Measurements from ENCODE around the gene ZNF672.

Gene ZNF672

DNA sequence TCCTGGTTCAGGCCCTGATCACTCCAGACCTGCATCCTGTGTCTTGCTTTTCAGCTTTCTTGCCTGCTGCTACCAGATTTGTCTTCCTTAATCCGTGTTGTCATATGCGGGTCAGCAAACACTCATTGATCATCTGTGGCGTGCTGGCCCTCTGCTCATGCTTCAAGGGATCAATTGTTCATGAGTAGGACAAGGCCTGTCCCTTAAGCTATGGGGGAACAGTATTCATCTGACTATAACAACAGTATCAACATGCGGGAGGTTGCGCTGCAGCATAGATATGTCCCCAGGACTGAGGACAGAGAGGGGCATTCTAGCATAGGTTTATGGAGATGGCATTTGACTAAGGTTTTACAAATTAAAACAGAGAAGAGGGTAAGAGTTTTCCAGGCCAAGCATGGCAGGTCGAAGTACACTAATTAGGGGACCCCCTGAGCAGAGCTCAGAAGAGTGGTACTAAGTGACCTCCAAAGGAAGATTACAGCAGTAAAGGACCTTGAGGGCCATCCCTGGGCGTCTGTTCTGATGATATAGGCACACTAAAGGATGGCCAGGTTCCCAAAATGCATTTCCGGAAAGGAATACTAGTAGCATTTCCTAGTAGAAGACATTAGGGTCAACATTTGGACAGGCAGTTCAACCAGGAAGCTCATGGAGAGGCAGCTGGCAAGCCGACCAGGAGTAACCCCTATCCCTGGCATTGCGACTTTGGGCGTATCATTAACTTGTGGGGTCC lies 811 bp upstream of the ZNF672 start:
- DNase-seq, result no peak

DNA sequence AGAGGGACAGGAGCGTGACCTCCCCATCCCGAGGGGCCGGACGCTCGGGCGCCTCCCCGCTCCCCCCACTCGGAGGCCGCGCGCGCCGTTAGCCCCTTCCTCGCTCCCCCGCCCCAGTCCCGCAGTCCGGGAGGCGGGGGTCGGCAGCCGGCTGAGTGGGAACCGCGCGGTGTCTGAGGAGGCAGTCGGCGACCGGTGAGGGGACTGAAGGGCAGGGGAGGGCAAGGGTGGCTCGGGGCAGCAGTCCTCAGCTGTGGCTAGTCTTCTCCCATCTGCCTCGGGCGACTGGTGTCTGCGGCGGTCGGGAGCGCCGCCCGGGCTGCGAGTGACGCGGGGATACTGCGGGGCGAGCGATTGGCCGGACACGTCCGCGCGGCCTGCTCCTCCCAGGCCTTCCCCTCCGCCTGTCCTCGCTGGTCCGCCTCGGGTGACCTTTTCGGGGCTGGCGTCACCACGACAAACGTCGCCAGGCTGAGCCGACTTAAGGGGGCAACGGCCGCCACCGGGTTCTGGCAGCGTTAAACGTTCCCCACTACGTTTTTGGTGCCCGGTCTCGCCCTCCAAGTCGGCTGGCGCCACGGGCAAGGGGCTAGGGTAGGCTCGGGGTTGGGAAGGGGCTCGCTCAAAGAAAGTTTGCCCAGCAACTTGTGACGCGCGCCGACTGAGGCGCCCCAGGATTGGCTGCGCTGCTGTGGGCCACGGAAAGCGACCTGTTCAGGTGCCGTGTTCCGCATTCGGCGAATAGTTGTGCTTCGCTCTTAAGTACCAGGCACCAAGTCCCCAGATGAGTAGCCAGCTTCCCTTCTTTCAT lies 538 bp downstream of the ZNF672 start:
- peak; percentile 87 for DNase-seq

DNA sequence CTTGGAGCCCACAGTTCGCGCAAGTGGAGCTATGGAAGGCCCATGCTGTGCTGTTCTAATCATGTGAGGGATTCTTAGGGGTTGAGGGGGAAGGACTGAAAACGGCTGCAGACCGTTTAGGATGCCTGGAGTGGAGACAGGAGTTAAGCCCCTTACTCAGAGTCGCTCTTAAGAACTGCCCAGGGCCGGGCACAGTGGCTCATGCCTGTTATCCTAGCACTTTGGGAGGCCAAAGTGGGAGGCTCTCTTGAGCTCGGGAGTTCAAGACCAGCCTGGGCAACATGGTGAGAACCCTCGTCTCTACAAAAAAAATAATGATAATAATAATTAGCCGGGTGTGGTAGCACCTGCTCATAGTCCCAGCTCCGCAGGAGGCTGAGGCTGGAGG lies 1.1 kb downstream of the ZNF672 start:
- no peak for DNase-seq

DNA sequence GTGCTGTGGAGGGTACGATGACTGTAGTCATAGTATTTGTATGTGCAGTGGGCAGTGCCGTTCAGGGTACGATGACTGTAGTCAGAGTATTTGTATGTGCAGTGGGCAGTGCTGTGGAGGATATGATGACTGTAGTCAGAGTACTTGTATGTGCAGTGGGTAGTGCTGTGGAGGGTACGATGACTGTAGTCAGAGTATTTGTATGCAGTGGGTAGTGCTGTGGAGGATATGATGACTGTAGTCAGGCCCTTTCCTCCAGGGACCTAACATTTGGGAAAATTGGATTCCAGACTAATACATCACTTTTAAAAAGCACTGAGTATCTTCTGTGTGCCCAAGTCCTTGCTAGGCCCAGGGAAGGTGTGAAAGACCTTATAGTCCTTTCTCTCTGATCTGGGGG lies 2.9 kb downstream of the ZNF672 start:
- DNase-seq, result no peak

DNA sequence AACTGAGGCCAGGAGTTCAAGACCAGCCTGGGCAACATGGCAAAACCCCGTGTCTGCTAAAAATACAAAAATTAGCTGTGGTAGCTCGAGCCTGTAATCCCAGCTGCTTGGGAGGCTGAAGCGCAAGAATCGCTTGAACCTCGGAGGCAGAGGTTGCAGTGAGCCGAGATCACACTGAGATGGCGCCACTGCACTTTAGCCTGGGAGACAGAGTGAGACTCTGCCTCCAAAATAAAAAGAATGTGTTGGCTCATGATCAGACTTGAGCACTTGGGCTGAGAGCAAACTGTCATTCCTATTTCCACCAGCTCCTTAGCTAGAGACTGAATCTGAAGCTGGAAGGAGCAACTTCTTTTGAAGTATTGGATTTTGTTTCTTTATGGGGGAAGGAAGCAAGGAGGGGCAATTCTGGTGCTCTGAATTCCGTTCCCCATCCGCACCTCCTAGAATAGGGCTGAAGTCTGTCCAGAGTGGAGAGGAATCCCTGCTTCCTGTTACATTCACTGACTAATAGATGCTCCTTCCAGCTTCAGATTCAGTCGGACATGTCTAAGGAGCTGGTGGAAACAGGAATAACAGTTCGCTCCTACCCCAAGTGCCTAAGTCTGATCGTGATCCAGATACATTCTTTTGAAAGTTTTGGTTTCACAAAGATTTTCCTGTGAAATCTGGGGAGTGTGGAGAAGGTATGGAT lies 3.8 kb downstream of the ZNF672 start:
- DNase-seq, result peak; percentile 60

DNA sequence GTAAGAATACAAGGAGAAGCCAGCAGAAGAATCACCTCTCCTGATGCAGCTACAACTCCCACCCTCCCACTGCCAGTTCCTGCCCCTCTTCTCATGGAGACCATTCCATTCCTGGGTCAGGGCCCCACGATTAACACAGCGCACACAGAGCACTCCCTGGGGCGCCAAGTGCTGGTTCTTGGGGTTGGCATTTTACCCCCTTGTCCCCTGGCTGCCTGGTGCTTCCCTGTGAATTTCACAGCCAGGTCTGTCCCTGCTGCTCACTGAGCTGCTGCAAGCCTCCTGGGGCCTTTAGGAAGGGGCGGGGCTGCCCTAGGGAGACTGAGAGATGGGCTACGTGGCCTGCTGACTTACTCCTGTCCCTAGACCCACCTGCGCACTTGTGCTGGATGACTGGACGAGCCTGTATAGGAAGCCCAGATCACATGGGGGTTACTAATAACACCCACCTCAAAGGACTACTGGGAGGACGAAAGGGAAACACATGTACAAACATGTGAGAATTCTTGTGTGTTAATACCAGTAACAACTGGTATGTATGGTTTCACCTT lies 4.8 kb downstream of the ZNF672 start:
- no peak for DNase-seq

DNA sequence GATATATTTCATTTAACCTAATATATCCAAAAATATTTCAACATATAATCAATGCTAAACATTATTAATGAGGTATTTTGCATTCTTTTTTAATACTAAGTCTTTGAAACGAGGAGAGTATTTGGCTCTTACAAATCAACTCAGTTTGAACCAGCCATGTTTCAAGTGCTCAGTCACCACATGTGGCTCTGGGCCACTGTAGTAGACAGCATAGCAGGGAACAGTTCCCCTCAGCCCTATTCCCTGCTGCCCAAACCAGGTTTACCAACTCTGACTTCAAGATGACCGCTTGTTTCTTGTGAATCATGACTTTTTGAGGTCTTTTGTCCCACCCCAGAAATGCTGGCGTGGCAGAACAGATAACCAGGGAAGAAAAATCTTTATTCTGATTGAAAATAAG lies 5.7 kb downstream of the ZNF672 start:
- DNase-seq, result no peak

DNA sequence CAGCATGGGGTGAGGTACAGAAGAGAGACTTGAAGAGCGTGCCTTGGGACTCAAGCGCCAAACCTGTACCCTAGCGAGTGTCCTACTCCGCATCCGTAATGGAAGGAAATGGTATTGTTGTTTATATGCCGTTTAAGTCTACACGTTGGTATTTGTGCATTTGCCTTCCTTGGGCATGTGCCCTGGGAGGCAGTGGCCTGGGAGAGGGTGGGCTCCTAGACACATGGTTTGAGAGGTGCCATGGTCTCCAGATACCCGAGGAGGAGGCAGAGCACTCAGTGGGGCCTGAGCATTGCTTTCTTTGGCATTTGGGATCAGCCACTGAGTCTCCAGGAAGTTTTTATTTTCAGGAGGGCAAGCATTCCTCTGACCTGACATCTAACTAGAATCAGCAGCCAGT lies 6.5 kb downstream of the ZNF672 start:
- no peak for DNase-seq

DNA sequence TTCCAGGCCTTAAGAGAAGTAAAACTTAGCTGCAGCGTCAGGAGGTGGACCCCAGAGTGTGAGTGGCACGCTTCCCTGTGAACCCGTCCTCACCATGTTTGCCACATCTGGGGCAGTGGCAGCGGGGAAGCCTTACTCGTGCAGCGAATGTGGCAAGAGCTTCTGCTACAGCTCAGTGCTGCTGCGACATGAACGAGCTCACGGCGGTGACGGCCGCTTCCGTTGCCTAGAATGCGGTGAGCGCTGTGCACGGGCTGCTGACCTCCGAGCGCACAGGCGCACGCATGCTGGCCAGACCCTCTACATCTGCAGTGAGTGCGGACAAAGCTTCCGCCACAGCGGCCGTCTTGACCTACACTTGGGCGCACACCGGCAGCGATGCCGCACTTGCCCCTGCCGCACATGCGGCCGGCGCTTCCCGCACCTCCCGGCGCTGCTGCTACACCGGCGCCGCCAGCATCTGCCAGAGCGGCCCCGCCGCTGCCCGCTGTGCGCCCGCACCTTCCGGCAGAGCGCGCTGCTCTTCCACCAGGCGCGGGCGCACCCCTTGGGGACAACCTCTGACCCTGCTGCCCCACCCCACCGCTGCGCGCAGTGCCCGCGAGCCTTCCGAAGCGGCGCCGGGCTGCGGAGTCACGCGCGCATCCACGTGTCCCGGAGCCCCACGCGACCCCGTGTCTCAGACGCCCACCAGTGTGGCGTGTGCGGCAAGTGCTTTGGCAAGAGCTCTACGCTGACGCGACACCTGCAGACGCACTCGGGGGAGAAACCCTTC lies 9.3 kb downstream of the ZNF672 start:
- DNase-seq, result no peak

DNA sequence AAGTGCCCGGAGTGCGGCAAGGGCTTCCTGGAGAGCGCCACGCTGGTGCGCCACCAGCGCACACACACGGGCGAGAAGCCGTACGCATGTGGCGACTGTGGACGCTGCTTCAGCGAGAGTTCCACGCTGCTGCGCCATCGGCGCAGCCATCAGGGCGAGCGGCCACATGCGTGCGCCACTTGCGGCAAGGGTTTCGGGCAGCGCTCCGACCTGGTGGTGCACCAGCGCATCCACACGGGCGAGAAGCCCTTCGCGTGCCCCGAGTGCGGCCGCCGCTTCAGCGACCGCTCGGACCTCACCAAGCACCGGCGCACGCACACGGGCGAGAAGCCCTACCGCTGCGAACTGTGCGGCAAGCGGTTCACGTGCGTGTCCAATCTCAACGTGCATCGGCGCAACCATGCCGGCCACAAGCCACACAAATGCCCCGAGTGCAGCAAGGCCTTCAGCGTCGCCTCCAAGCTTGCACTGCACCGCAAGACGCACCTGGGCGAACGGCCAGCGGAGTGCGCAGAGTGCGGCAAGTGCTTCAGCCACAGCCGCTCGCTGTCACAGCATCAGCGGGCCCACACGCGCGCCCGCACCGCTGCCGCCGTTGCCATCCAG lies 10.0 kb downstream of the ZNF672 start:
- no peak for DNase-seq

DNA sequence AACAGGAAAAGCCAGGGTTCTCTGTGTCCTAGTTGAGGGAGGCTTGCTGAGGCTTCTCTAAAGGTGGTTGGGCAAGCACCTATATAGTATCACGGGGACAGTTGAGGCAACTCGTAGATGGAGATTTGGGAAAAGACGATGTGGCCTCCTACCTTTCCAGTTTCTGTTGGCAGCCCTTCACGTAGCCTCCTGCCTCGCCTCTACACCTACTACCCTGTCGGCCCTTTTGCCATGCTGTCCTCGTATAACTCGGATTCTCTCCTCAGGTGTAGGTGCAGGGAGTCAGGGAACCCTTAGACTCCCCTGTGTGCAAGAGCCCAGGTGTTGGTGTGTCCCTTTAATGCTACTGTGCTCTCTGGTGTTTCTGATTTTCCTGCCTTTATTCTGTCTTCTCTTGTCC lies 10.6 kb downstream of the ZNF672 start:
- DNase-seq, result no peak

DNA sequence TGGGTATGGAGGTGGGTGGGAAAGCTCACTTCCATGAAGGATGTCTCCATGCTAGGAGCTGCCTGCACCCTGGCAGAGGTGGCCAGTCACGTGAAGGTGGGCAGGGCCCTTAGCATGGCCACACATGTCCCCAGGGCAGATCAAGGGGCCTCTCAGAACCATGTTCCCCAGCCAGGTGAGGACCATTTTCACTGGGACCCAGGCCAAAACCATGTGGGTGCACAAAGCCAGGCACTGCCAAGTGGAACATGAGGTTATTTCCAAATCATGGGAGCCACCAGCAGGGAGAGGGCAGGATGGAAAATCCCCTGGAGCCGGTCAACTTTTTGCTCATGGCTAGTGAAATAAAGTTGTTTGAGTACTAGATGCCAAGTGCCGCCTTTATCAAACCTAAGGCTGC lies 11.1 kb downstream of the ZNF672 start:
- no peak for DNase-seq

DNA sequence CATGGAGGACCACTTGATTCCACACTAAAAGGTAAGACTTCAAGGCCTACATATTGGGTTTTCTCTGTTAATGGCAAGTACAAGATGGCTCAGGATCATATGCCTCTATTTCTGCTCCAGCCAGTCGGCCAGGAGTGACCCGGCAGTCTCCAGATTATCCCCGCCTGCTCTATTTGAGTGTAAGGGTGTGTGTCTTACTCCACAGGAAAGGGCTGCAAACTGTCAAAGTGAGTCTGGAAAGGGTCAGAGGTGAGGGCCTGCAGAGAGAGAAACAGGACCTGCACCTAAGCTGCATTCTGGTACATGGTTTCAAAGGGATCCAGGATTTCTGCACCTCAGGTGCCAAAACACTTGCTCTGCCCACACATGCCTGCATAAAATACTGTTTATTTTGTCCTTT lies 11.6 kb downstream of the ZNF672 start:
- DNase-seq, result no peak

DNA sequence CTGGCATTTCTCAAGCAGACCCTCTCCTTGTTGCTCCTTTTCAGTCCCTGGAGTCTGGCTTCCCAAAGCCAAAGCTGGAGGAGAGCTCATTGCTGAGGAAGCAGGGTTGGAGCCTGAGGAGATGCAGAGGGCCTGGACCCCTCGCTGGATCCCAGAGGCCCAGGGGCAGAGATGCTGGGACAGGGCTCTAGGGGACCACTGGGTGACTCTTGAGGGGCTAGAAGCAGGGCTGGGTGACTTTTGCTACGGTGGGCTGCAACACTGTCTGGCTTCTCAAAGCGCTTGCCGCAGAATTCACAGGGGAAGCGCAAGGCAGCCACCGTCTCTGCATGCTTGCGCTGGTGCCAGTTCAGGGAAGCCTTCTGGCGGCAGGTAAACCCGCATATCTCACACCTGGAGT lies 12.1 kb downstream of the ZNF672 start:
- DNase-seq, result no peak

DNA sequence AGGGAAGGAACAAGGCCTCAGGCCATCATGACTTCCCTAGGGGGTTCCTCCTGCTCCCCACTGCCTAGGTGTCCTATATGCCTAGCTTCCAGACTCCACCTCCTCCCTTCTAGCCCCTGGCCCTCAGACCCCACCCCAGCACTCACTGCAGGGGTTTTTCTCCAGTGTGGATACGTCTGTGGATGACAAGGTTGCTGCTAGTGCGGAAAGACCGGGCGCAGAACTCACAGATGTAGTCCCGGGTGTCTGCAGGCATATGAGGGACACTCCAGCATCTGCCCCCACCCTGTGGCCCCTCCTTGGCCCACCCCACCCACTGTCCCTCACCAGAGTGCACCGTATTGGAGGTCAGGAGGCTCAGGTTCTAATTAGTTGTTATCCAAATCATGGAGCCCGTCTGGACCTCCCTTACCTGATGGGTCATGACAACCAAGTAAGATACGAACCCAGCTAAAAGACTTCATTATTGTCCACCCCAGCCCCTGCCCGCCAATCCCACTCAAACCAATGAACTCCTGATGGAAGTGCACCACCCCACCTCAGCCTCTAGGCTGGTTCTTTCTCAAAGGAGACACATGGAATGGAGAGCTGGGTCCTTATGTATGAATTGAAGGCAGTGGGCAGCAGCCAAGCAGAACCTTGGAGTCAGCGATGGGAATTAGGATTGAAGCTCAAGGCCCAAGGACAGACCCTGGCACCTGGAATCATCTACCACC lies 12.7 kb downstream of the ZNF672 start:
- no peak for DNase-seq

DNA sequence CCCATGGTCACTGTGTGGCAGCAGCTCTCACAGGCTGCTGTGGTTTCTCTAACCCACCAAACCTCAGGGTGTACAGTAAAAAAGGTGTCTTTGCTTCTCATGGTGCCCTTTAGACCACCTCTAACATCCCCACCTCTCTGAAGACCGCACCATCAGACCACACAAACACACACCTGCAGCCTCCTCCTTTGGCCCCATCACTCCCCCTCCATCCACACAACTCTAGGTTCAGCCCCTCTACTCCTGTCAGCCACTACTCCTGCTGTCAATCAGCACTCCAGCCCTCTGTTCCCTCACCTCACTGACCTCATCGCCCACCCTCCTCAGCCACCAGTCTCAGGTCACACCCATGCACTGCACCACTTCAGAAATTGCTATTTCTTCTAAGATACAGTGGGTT lies 13.4 kb downstream of the ZNF672 start:
- DNase-seq, result no peak

DNA sequence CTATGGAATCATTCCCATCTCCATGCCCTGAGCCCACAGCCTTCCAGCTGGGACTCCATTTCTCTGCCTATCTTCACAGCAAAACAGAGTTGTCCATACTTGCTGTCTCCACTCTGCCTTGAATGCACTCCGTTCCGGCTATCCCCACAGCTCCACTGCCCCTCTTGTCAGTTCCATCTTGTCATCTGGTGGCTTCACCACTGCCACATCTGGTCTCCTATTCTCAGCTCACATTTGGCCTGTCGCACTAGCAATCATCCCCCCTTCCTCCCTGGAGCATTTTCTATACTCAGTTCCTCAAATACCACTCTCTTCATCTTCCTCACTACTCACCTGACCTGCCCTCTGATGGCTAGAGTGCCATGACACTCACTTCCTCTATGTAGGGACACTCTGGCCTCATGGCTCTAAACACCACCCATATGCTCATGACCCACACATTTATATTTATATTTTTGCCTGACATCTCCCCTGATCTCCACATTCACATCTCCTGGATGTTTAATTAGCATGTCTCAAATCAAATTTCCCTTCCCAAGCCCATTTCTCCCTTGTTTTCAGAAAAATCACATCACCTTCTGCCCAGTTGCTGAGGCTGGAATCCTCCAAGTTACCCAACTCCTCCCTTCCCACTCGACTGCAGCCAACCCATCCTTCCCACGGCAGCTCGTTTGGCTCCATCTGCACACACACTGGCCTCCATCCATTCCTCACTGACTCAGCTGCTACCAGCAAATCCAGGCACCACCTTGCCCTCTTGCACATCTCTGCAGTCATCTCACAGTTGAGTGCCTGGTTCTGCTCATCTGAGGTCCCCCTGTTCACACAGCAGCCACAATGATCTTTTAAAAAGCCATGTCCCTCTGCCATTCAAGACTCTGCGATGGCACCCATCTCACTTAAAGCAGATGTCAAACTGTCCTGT lies 14.7 kb downstream of the ZNF672 start:
- DNase-seq, result no peak

DNA sequence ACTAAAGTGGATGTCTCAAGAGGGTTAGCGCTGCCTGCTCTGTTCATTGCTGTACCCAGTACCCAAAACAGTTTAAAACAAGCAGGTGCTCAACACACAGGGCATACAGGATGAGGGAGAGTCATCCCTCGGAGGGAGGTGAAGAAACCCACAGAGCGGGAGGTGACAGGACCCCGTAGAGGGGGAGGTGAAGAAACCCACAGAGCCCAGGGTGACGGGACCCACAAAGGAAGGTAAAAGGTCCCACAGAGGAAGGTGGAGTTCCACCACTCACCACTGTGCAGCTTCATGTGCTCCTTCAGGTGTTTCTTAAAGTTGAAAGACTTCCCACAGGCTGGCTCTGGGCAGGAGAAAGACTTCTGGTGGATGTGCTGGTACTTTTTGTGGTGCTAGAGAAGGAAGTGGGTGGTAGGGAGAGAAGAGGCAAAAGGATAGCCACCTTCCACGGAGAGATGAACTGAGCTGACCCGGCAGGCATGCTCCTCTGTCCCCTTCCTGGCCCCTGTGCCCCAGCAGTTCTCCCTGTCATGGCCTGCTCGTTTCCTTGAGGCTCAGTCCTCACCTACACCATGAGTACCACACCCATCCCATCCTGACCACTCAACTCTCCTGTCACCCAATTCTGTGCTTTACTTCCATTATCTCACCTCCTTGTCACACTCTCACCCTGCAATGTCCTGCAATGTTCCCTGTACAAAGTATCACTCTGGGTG lies 15.8 kb downstream of the ZNF672 start:
- no peak for DNase-seq

DNA sequence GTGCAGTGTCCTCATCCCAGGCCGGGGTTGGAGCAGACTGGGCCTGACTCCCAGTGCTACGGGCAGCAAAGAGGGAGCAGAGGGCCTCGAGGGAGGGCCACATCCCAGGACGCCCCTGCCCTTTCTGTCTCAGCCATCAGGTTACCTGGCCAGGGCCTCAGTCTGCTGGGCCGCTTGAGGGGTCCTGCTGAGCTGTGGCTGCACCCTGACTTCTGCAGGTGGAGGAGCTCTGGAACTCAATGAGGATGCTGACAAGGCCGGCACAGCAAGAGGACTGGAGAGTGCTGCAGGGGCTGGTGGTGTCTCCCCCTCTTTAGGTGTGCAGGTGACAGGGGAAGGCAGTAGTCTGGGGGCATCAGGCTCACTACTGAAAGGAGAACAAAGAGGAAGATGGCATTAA lies 17.6 kb downstream of the ZNF672 start:
- DNase-seq, result no peak

DNA sequence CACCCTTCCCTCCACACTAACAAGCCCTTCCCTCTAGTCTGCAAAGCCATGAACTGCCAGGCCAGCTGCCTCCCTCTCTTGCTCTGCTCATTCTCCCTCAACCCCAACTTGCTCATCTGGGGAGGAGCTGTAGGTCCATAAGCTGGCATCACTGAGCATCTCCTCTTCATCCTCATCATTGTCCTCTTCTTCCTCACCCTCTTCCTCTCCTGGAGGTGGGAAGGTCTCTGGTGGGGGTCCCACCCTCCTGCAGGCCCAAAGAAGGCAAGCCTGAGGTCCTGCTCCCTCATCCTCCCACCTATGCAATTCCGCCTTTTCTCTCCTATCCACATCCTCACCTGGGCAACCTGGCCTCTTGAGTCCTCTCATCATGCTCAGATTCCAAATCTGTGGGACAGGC lies 18.2 kb downstream of the ZNF672 start:
- no peak for DNase-seq
